HEK293T (cell line): ENCODE measurements around the gene MYO5B.

ENCODE experiments used
- CTCF ChIA-PET: fragments of 350-600 bp; formaldehyde crosslinking; extraction: SDS; loops from one replicate; lab custom pipeline; 2021; ENCODE audit warnings: antibody characterized with exemption, inconsistent platforms; lab: Yijun Ruan, JAX
- POLR2A ChIA-PET: fragments of 350-600 bp; formaldehyde crosslinking; extraction: SDS; loops from one replicate; lab custom pipeline; 2020; ENCODE audit warnings: antibody characterized with exemption, inconsistent platforms; lab: Yijun Ruan, JAX
- DNase-seq: peaks from one replicate; pipeline ENCODE4 v3.0.0; 2012; ENCODE audit warnings: mixed read lengths; ENCODE audit errors: extremely low spot score
- ARNT ChIP-seq: fragments of 450-650 bp; IDR thresholded peaks from 2 replicates; pipeline ENCODE4 v1.6.1; 2017; ENCODE audit warnings: mild to moderate bottlenecking
- BHLHE40 ChIP-seq: fragments of 450-650 bp; IDR thresholded peaks from 2 replicates; pipeline ENCODE4 v1.6.1; 2016; ENCODE audit warnings: mild to moderate bottlenecking, moderate library complexity, borderline replicate concordance
- CTBP1 ChIP-seq: fragments of 450-650 bp; IDR thresholded peaks from 2 replicates; pipeline ENCODE4 v1.6.1; 2016; ENCODE audit warnings: borderline replicate concordance
- ELF4 ChIP-seq: fragments of 450-650 bp; IDR thresholded peaks from 2 replicates; pipeline ENCODE4 v1.6.1; 2017; ENCODE audit warnings: antibody characterized with exemption
- FOXA1 ChIP-seq: fragments of 450-650 bp; IDR thresholded peaks from 2 replicates; pipeline ENCODE4 v1.6.1; 2016; ENCODE audit warnings: mild to moderate bottlenecking
- FOXK2 ChIP-seq: fragments of 450-650 bp; IDR thresholded peaks from 2 replicates; pipeline ENCODE4 v1.6.1; 2016; ENCODE audit warnings: mild to moderate bottlenecking
- FOXM1 ChIP-seq: fragments of 450-650 bp; IDR thresholded peaks from 2 replicates; pipeline ENCODE4 v1.6.1; 2017; ENCODE audit warnings: mild to moderate bottlenecking, borderline replicate concordance
- HDGF ChIP-seq: fragments of 450-650 bp; IDR thresholded peaks from 2 replicates; pipeline ENCODE4 v1.6.1; 2017; ENCODE audit warnings: antibody characterized with exemption, borderline replicate concordance
- L3MBTL2 ChIP-seq: fragments of 450-650 bp; conservative IDR thresholded peaks from 2 replicates; pipeline ENCODE4 v1.6.1; 2016; ENCODE audit warnings: mild to moderate bottlenecking
- LEF1 ChIP-seq: fragments of 450-650 bp; IDR thresholded peaks from 2 replicates; pipeline ENCODE4 v1.6.1; 2017; ENCODE audit warnings: mild to moderate bottlenecking, borderline replicate concordance
- NFRKB ChIP-seq: fragments of 450-650 bp; IDR thresholded peaks from 2 replicates; pipeline ENCODE4 v1.6.1; 2016; ENCODE audit warnings: mild to moderate bottlenecking, moderate library complexity
- PKNOX1 ChIP-seq: fragments of 450-650 bp; IDR thresholded peaks from 2 replicates; pipeline ENCODE4 v1.6.1; 2016
- SP1 ChIP-seq: fragments of 450-650 bp; IDR thresholded peaks from 2 replicates; pipeline ENCODE4 v1.6.1; 2017
- SUZ12 ChIP-seq: fragments of 450-650 bp; IDR thresholded peaks from 2 replicates; pipeline ENCODE4 v1.6.1; 2016; ENCODE audit warnings: mild to moderate bottlenecking
- TARDBP ChIP-seq: fragments of 450-650 bp; IDR thresholded peaks from 2 replicates; pipeline ENCODE4 v1.6.1; 2016
- ZNF384 ChIP-seq: fragments of 450-650 bp; IDR thresholded peaks from 2 replicates; pipeline ENCODE4 v1.6.1; 2016

The MYO5B gene

GRCh38 chr18:49878015-49878414, 316.9 kb downstream of the MYO5B start:
- DNase-seq, result no peak
- POLR2A ChIA-PET, result no interaction called here
- no peak for TF ChIP-seq ELF4
- no peak for TF ChIP-seq TARDBP
- TF ChIP-seq FOXA1, result no peak
- no peak for TF ChIP-seq CTBP1
- TF ChIP-seq FOXK2, result no peak
- TF ChIP-seq HDGF, result no peak
- no peak for TF ChIP-seq SUZ12
- TF ChIP-seq ZNF384, result no peak
- no peak for TF ChIP-seq SP1
- no peak for TF ChIP-seq BHLHE40
- no peak for TF ChIP-seq ARNT
- no peak for TF ChIP-seq L3MBTL2
- TF ChIP-seq NFRKB, result no peak
- no peak for TF ChIP-seq PKNOX1
- TF ChIP-seq LEF1, result no peak
- TF ChIP-seq FOXM1, result no peak
- CTCF ChIA-PET, result no interaction called here

GRCh38 chr18:49876536-49876935, 318.4 kb downstream of the MYO5B start:
- DNase-seq, result no peak
- CTCF ChIA-PET, result interaction anchor here (0.7 to 1.2 kb wide), 2 partner anchors 18 to 185 kb away, joined by 3 read pairs; no protein-coding TSS in a partner anchor
- POLR2A ChIA-PET, result no interaction called here
- TF ChIP-seq BHLHE40 (no peak), CTBP1 (no peak), FOXM1 (no peak), SUZ12 (no peak), FOXA1 (no peak), ARNT (no peak), HDGF (no peak), ELF4 (no peak), FOXK2 (no peak), L3MBTL2 (no peak), TARDBP (no peak), PKNOX1 (no peak), LEF1 (no peak), NFRKB (no peak), SP1 (no peak), ZNF384 (no peak)

GRCh38 chr18:49875783-49876182, 319.2 kb downstream of the MYO5B start:
- TF ChIP-seq NFRKB (no peak), SUZ12 (no peak), ELF4 (no peak), SP1 (no peak), TARDBP (no peak), BHLHE40 (no peak), ZNF384 (no peak), FOXK2 (no peak), L3MBTL2 (no peak), LEF1 (no peak), FOXM1 (no peak)
- DNase-seq, result no peak
- CTCF ChIA-PET, result interaction anchor here (1.2 kb wide), 1 partner anchor 17 kb away, joined by 3 read pairs; no protein-coding TSS in a partner anchor
- POLR2A ChIA-PET, result no interaction called here

- POLR2A ChIA-PET, result no interaction called here
- no peak for DNase-seq
- TF ChIP-seq HDGF (no peak), ARNT (no peak), L3MBTL2 (no peak), FOXM1 (no peak), SP1 (no peak), ELF4 (no peak), FOXA1 (no peak), LEF1 (no peak)
- CTCF ChIA-PET, result interaction anchor here (1.2 kb wide), 1 partner anchor 17 kb away, joined by 3 read pairs; no protein-coding TSS in a partner anchor
Observed at GRCh38 chr18:49875155-49875554, 319.8 kb downstream of the MYO5B start.

- ChIA-PET CTCF (no interaction called here), POLR2A (interaction anchor here (1.3 kb wide), 1 partner anchor 148 kb away, joined by 3 read pairs; no protein-coding TSS in a partner anchor)
- TF ChIP-seq FOXK2 (no peak), NFRKB (no peak), ELF4 (no peak), TARDBP (no peak), SUZ12 (no peak), L3MBTL2 (no peak), FOXA1 (no peak), CTBP1 (no peak), FOXM1 (no peak), PKNOX1 (no peak), HDGF (no peak), SP1 (no peak), ZNF384 (no peak), ARNT (no peak), LEF1 (no peak), BHLHE40 (no peak)
- DNase-seq, result no peak
Observed at GRCh38 chr18:49874238-49874637, 320.7 kb downstream of the MYO5B start.

GRCh38 chr18:49869354-49869753, 325.6 kb downstream of the MYO5B start:
- POLR2A ChIA-PET, result no interaction called here
- TF ChIP-seq HDGF (no peak), LEF1 (no peak), FOXM1 (no peak), ELF4 (no peak), FOXK2 (no peak), ZNF384 (no peak), BHLHE40 (no peak), ARNT (no peak), SP1 (no peak), PKNOX1 (no peak), TARDBP (no peak), CTBP1 (no peak), L3MBTL2 (no peak), FOXA1 (no peak)
- CTCF ChIA-PET, result interaction anchor here (1.2 kb wide), 1 partner anchor 15 kb away, joined by 3 read pairs; no protein-coding TSS in a partner anchor
- no peak for DNase-seq
